ENCODE measurements around the gene GTF3C6. TPM values are rescaled to one million over a fixed set of nuclear protein-coding genes. Genes with fewer than 3 reads are reported as not detected.
"Not testable (repeated sequence)": the region's sequence is repeated elsewhere in the genome, so short reads cannot be mapped to it uniquely, and the experiment has no call there.

Gene GTF3C6
- total RNA-seq, 1 experiment from 2014 or later: 32.0 TPM

GRCh38 chr6:110962636-110963035 lies 4.1 kb downstream of the GTF3C6 start:
- H3K4me1 ChIP-seq (ENCODE audit: control insufficient read depth in 1 of 2, insufficient read depth in 2 of 2, low read length in 2 of 2); H2AFZ ChIP-seq (ENCODE audit: low read depth, low read length, poor library complexity, severe bottlenecking); H3K9ac ChIP-seq (ENCODE audit: low read length); POLR2A ChIA-PET; ATAC-seq; RAD21 ChIA-PET (ENCODE audit: low non-redundant PET in 1 of 2, low total read pairs in 2 of 2, uncharacterized antibody in 2 of 2, unreplicated experiment in 2 of 2); H3K79me2 ChIP-seq (ENCODE audit: insufficient read depth, low read length); H4K20me1 ChIP-seq (ENCODE audit: insufficient read depth); H3K27me3 ChIP-seq (ENCODE audit: insufficient read depth, low read length); H3K27ac ChIP-seq (ENCODE audit: low read depth, low read length); CTCF ChIA-PET; H3K4me2 ChIP-seq (ENCODE audit: low read length); DNase-seq (ENCODE audit: low read depth, low spot score); H3K36me3 ChIP-seq (ENCODE audit: control insufficient read depth in 1 of 2, insufficient read depth in 2 of 2, low read length in 2 of 2); H3K9me2 ChIP-seq (ENCODE audit: insufficient read depth); intact Hi-C loops (cut with micrococcal nuclease); H3K4me3 ChIP-seq (replicated peaks in 1 of 2; ENCODE audit: low read depth in 1 of 2, low read length in 2 of 2); BruUV-seq (replicated peaks); H3K9me3 ChIP-seq (ENCODE audit: control insufficient read depth in 1 of 2, insufficient read depth in 1 of 2, low read depth in 1 of 2, low read length in 2 of 2): not testable (repeated sequence)

DNA sequence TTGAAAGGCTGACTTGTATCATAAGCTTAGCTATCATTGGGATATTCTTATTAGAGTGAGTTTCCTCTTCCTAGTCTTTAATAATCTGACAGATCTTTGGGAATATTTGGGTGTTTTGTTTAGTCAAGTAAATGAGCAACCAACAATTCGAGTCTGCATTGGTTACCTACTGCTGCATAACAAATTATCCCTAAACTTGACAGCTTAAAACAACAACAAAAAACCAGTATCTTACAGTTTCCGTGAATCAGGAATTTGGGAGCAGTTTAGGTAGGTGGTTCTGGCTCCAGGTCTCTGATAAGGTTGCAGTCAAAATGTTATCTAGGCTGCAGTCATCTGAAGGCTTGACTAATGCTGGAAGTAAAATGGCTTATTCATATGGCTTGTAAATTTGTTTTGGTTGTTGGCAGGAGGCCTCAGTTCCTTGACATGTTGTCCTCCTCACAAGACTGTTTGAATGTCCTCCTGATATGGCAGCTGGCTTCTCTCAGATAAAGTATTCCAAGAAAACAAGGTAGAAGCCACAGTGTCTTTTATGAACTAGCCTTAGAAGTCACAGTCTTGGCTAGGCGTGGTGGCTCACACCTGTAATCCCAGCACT lies 7.2 kb downstream of the GTF3C6 start:
- ChIA-PET CTCF (no interaction called here), POLR2A (no interaction called here), RAD21 (ENCODE audit: low non-redundant PET in 1 of 2, low total read pairs in 2 of 2, uncharacterized antibody in 2 of 2, unreplicated experiment in 2 of 2) (no interaction called here)
- Histone ChIP-seq H3K27me3 (ENCODE audit: insufficient read depth, low read length) (no peaks in the 10 kb centered on the region), H3K4me3 (replicated peaks in 1 of 2; ENCODE audit: low read depth in 1 of 2, low read length in 2 of 2) (no peak overlapping the region), H4K20me1 (ENCODE audit: insufficient read depth) (no peaks in the 10 kb centered on the region), H3K36me3 (ENCODE audit: control insufficient read depth in 1 of 2, insufficient read depth in 2 of 2, low read length in 2 of 2) (no peaks in the 10 kb centered on the region), H3K4me1 (ENCODE audit: control insufficient read depth in 1 of 2, insufficient read depth in 2 of 2, low read length in 2 of 2) (no peaks in the 10 kb centered on the region), H3K9me2 (ENCODE audit: insufficient read depth) (no peaks in the 10 kb centered on the region), H3K79me2 (ENCODE audit: insufficient read depth, low read length) (no peaks in the 10 kb centered on the region), H3K4me2 (ENCODE audit: low read length) (no peak overlapping the region), H3K27ac (ENCODE audit: low read depth, low read length) (no peak overlapping the region), H3K9me3 (ENCODE audit: control insufficient read depth in 1 of 2, insufficient read depth in 1 of 2, low read depth in 1 of 2, low read length in 2 of 2) (no peaks in the 10 kb centered on the region), H3K9ac (ENCODE audit: low read length) (no peak overlapping the region), H2AFZ (ENCODE audit: low read depth, low read length, poor library complexity, severe bottlenecking) (no peak overlapping the region)
- DNase-seq (ENCODE audit: low read depth, low spot score) (no peak), ATAC-seq (no peak)
- TF ChIP-seq, protein P1, sequence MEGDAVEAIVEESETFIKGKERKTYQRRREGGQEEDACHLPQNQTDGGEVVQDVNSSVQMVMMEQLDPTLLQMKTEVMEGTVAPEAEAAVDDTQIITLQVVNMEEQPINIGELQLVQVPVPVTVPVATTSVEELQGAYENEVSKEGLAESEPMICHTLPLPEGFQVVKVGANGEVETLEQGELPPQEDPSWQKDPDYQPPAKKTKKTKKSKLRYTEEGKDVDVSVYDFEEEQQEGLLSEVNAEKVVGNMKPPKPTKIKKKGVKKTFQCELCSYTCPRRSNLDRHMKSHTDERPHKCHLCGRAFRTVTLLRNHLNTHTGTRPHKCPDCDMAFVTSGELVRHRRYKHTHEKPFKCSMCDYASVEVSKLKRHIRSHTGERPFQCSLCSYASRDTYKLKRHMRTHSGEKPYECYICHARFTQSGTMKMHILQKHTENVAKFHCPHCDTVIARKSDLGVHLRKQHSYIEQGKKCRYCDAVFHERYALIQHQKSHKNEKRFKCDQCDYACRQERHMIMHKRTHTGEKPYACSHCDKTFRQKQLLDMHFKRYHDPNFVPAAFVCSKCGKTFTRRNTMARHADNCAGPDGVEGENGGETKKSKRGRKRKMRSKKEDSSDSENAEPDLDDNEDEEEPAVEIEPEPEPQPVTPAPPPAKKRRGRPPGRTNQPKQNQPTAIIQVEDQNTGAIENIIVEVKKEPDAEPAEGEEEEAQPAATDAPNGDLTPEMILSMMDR (IDR thresholded peaks at IDR 0.05 in 2 of 3, conservative IDR thresholded peaks at IDR 0.05 in 1 of 3; ENCODE audit: borderline replicate concordance in 1 of 3, insufficient read depth in 1 of 3, low read depth in 2 of 3, low read length in 2 of 3): no peak
- intact Hi-C loops (cut with micrococcal nuclease): no loop called here
- BruUV-seq (replicated peaks): no TSS peak

DNA sequence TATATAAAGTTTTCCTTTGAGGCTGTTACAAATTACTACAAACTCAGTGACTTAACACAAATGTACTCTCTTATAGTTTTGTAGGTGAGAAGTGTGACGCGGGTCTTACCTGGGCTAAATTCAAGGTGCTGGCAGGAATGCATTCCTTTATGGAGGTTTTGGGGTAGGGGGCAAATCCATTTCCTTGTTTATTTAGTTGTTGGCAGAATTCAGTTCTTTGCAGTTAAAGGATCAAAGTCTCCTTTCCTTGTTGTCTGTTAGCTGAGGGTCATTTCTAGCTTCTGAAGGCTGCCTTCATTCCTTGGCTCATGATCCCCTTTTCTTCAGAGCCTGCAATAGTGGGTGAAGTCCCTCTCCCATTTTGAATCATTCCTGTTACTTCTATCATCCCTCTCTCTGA lies 10.2 kb downstream of the GTF3C6 start:
- H3K79me2 ChIP-seq (ENCODE audit: insufficient read depth, low read length); H3K4me2 ChIP-seq (ENCODE audit: low read length); CTCF ChIA-PET; DNase-seq (ENCODE audit: low read depth, low spot score); H3K4me3 ChIP-seq (replicated peaks in 1 of 2; ENCODE audit: low read depth in 1 of 2, low read length in 2 of 2); H4K20me1 ChIP-seq (ENCODE audit: insufficient read depth); H3K4me1 ChIP-seq (ENCODE audit: control insufficient read depth in 1 of 2, insufficient read depth in 2 of 2, low read length in 2 of 2); H3K27ac ChIP-seq (ENCODE audit: low read depth, low read length); intact Hi-C loops (cut with micrococcal nuclease); H3K27me3 ChIP-seq (ENCODE audit: insufficient read depth, low read length); BruUV-seq (replicated peaks); ATAC-seq; H2AFZ ChIP-seq (ENCODE audit: low read depth, low read length, poor library complexity, severe bottlenecking); H3K9me2 ChIP-seq (ENCODE audit: insufficient read depth); POLR2A ChIA-PET; H3K36me3 ChIP-seq (ENCODE audit: control insufficient read depth in 1 of 2, insufficient read depth in 2 of 2, low read length in 2 of 2); H3K9ac ChIP-seq (ENCODE audit: low read length); H3K9me3 ChIP-seq (ENCODE audit: control insufficient read depth in 1 of 2, insufficient read depth in 1 of 2, low read depth in 1 of 2, low read length in 2 of 2); RAD21 ChIA-PET (ENCODE audit: low non-redundant PET in 1 of 2, low total read pairs in 2 of 2, uncharacterized antibody in 2 of 2, unreplicated experiment in 2 of 2): not testable (repeated sequence)
